Measurements from ENCODE around the gene SPRR5. TPM values are rescaled to one million over a fixed set of nuclear protein-coding genes. Genes with fewer than 3 reads are reported as not detected.

The SPRR5 gene
- total RNA-seq, 1 donor from 2014 or later, result not detected

DNA sequence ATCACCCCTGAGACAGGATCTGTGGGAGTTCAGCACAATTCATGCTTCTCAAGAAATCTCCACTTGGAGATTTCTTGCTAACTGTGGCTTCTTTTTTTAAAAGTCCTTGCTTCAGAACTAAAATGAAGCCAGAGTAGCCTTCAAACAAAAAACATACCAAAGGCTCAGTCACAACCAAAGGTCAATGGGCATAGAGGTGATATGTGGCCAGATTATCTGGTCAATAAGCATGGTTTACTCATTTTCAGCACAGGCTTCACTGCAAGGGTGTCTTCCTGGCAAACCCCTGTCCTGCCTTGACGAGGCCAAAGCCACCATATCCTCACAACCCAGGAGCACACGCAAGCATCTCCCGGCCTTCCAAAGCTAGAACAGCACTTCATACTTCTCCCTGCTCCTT, 12.3 kb downstream of the SPRR5 start:
- no peak overlapping the region for H3K27ac ChIP-seq
- H3K4me3 ChIP-seq, result no peak overlapping the region
- H3K27me3 ChIP-seq, result no peaks in the 10 kb centered on the region
- DNase-seq (ENCODE audit: low spot score in 2 of 2), result no peak
- H3K4me1 ChIP-seq, result no peaks in the 10 kb centered on the region
- no peaks in the 10 kb centered on the region for H3K36me3 ChIP-seq
- TF ChIP-seq, protein P1, sequence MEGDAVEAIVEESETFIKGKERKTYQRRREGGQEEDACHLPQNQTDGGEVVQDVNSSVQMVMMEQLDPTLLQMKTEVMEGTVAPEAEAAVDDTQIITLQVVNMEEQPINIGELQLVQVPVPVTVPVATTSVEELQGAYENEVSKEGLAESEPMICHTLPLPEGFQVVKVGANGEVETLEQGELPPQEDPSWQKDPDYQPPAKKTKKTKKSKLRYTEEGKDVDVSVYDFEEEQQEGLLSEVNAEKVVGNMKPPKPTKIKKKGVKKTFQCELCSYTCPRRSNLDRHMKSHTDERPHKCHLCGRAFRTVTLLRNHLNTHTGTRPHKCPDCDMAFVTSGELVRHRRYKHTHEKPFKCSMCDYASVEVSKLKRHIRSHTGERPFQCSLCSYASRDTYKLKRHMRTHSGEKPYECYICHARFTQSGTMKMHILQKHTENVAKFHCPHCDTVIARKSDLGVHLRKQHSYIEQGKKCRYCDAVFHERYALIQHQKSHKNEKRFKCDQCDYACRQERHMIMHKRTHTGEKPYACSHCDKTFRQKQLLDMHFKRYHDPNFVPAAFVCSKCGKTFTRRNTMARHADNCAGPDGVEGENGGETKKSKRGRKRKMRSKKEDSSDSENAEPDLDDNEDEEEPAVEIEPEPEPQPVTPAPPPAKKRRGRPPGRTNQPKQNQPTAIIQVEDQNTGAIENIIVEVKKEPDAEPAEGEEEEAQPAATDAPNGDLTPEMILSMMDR (IDR thresholded peaks at IDR 0.05), result no peak
- intact Hi-C loops (cut with DNase I), result no loop called here
- no peaks in the 10 kb centered on the region for H3K9me3 ChIP-seq

DNA sequence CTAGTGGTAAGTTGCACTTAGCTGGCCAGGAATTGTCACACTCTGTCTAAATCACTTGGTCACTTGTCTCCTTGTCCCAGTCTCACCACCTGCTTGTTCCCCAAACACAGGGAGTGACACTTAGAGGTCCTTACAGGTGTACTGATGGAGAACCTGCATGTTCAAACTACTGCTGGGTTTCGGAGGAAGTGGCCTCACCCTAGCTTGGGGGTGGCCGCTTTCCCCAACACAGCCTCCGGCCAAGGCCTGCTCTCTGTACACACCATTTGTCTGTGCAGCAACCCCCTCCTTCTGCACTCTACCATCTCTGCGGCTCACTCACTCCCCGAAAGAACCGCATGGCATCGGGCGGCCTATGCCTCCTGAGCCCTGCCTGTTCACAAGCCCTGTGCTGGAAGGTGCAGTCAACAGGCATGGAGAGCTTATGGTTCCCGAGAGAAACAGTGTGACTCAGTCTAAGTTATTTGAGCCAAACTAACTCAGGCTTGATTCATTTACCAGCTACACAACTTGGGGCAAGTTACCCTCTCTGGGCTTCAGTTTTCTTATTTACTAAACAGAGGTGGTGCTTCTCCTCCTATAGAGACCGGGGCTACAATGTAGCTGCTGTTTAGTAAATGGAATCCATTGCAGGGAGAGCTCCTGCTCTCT, 12.9 kb downstream of the SPRR5 start:
- intact Hi-C loops (cut with DNase I), result no loop called here
- Histone ChIP-seq H3K4me3 (no peak overlapping the region), H3K9me3 (no peaks in the 10 kb centered on the region), H3K4me1 (no peaks in the 10 kb centered on the region), H3K27me3 (no peaks in the 10 kb centered on the region), H3K27ac (no peak overlapping the region), H3K36me3 (no peaks in the 10 kb centered on the region)
- no peak for DNase-seq (ENCODE audit: low spot score in 2 of 2)
- TF ChIP-seq, protein P1 (IDR thresholded peaks at IDR 0.05), result no peak

DNA sequence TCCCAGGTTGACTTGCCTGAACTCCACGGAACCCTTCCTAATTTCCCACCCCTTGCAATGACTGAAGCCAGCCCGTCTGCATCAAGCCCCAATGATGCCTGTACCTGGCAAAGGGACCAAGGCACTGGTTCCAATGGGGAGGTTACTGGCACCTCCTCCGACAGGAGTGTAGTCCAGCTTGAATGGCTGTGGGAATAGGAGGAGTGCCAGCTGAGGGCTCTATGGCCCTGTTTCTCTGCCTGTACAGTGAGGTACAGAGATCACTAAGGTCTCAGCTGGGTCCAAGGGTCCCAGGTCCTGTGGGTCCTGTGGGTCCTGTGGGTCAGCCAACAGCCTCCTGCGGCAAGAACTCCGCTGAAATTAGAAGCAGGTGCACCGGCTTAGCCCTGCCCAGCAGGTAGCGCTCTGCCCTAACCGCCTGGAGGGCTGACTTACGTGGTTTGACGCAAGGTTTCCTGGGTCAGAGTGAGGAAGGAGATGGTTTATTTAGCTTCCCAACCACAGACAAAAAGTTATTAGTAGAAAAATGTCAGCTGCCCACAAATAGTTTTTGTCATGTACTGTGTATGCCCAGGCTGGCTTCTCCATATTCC, 13.5 kb downstream of the SPRR5 start:
- Histone ChIP-seq H3K4me1 (no peaks in the 10 kb centered on the region), H3K9me3 (no peaks in the 10 kb centered on the region), H3K36me3 (no peaks in the 10 kb centered on the region), H3K27me3 (no peaks in the 10 kb centered on the region), H3K4me3 (no peak overlapping the region), H3K27ac (no peak overlapping the region)
- TF ChIP-seq, protein P1 (IDR thresholded peaks at IDR 0.05), result no peak
- DNase-seq (ENCODE audit: low spot score in 2 of 2), result no peak
- intact Hi-C loops (cut with DNase I), result no loop called here

GRCh38 chr1:152961226-152961891, 14.4 kb downstream of the SPRR5 start:
- TF ChIP-seq, protein P1 (IDR thresholded peaks at IDR 0.05), result no peak
- H3K9me3 ChIP-seq, result no peaks in the 10 kb centered on the region
- no peak for DNase-seq (ENCODE audit: low spot score in 2 of 2)
- intact Hi-C loops (cut with DNase I), result no loop called here
- H3K27me3 ChIP-seq, result no peaks in the 10 kb centered on the region
- H3K36me3 ChIP-seq, result no peaks in the 10 kb centered on the region
- H3K4me1 ChIP-seq, result no peaks in the 10 kb centered on the region
- no peak overlapping the region for H3K27ac ChIP-seq
- H3K4me3 ChIP-seq, result no peak overlapping the region

DNA sequence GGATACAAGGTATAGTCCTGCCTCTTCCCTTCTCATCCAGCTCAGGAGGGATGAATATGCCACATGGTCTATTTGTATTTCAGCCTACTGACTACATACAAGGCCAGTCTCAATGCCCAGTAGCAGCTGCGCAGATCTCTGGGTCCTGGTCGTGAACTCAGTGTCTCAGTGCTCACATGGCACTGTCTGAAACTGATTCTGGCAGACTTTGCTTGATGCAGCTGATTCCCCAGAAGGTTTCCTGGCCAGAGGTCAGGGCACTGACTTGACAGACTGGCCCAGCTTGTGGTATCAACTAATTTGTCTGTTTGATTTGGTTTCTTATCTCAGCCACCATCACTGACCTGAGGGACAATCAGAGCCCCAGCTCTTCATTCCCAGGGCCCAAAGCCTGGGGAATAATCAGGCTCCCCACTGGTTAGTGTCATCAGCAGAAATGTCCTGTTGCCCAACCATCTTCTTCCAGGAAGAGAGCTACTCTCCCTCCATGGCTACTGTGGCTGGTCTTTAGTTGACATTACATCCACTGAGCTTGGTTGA, 15.9 kb downstream of the SPRR5 start:
- intact Hi-C loops (cut with DNase I), result no loop called here
- no peak overlapping the region for H3K27ac ChIP-seq
- H3K4me3 ChIP-seq, result no peak overlapping the region
- H3K4me1 ChIP-seq, result no peaks in the 10 kb centered on the region
- no peak for DNase-seq (ENCODE audit: low spot score in 2 of 2)
- no peaks in the 10 kb centered on the region for H3K36me3 ChIP-seq
- no peaks in the 10 kb centered on the region for H3K27me3 ChIP-seq
- TF ChIP-seq, protein P1 (IDR thresholded peaks at IDR 0.05), result no peak
- no peaks in the 10 kb centered on the region for H3K9me3 ChIP-seq

All from ascending aorta (tissue), 2 donors.